Activated naive CD8-positive, alpha-beta T cell treated with anti-CD3 and anti-CD28 coated beads, Interleukin-2, amount 50 U/mL, for 24 hours (primary cell): ENCODE measurements around the gene HTR2B.
"Not testable (repeated sequence)": the region's sequence is repeated elsewhere in the genome, so short reads cannot be mapped to it uniquely, and the experiment has no call there.

Experiments used
- ATAC-seq: fragments of 150-1000 bp; cut with Tn5 transposase; one replicate; pipeline ENCODE4 v1.10.0; 2021
- DNase-seq: peaks from one replicate; pipeline ENCODE4 v3.0.0; 2021
- H3K27ac Mint-ChIP-seq: one replicate; pipeline ENCODE4 v1.8.0; 2021; ENCODE audit warnings: mild to moderate bottlenecking, mixed read lengths
- H3K27me3 Mint-ChIP-seq: one replicate; pipeline ENCODE4 v1.8.0; 2021; ENCODE audit warnings: mixed read lengths
- H3K36me3 Mint-ChIP-seq: one replicate; pipeline ENCODE4 v1.8.0; 2021; ENCODE audit warnings: low read depth, mixed read lengths
- H3K4me1 Mint-ChIP-seq: one replicate; pipeline ENCODE4 v1.8.0; 2021; ENCODE audit warnings: mixed read lengths
- H3K4me3 Mint-ChIP-seq: one replicate; pipeline ENCODE4 v1.8.0; 2021; ENCODE audit warnings: mild to moderate bottlenecking, moderate library complexity, mixed read lengths
- H3K9me3 Mint-ChIP-seq: one replicate; pipeline ENCODE4 v1.8.0; 2021; ENCODE audit warnings: mixed read lengths

The HTR2B gene

GRCh38 chr2:231126123-231126522 is 1.3 kb upstream of the HTR2B start:
- Mint-ChIP-seq H3K27ac (no peak overlapping the region), H3K9me3 (no peaks in the 10 kb centered on the region), H3K4me1 (peaks cover 10% of the 10 kb centered on the region), H3K4me3 (no peak overlapping the region), H3K27me3 (no peaks in the 10 kb centered on the region), H3K36me3 (peaks cover 7% of the 10 kb centered on the region)
- DNase-seq (no peak), ATAC-seq (no peak)

GRCh38 chr2:231123362-231123898 is 1.4 kb downstream of the HTR2B start:
- Mint-ChIP-seq H3K4me1 (peaks cover 10% of the 10 kb centered on the region), H3K36me3 (peaks cover 9% of the 10 kb centered on the region), H3K4me3 (no peak overlapping the region), H3K27me3 (no peaks in the 10 kb centered on the region), H3K27ac (no peak overlapping the region), H3K9me3 (no peaks in the 10 kb centered on the region)
- DNase-seq (no peak), ATAC-seq (no peak)

- peaks cover 8% of the 10 kb centered on the region for H3K36me3 Mint-ChIP-seq
- H3K9me3 Mint-ChIP-seq: no peaks in the 10 kb centered on the region
- no peak for DNase-seq
- H3K27ac Mint-ChIP-seq: no peak overlapping the region
- no peak overlapping the region for H3K4me3 Mint-ChIP-seq
- no peaks in the 10 kb centered on the region for H3K27me3 Mint-ChIP-seq
- peaks cover 5% of the 10 kb centered on the region for H3K4me1 Mint-ChIP-seq
- no peak for ATAC-seq
These were observed 6.3 kb downstream of the HTR2B start for GRCh38 chr2:231118614-231118942.

- Mint-ChIP-seq H3K36me3 (peaks cover 10% of the 10 kb centered on the region), H3K4me3 (no peak overlapping the region), H3K27ac (no peak overlapping the region), H3K4me1 (peaks cover under 1% of the 10 kb centered on the region), H3K9me3 (no peaks in the 10 kb centered on the region), H3K27me3 (no peaks in the 10 kb centered on the region)
- ATAC-seq (no peak), DNase-seq (no peak)
These were observed 6.8 kb downstream of the HTR2B start for GRCh38 chr2:231117922-231118613.

GRCh38 chr2:231117148-231117547 is 7.7 kb downstream of the HTR2B start:
- Mint-ChIP-seq H3K36me3 (peaks cover 14% of the 10 kb centered on the region), H3K4me1 (no peaks in the 10 kb centered on the region), H3K4me3 (no peak overlapping the region), H3K9me3 (no peaks in the 10 kb centered on the region), H3K27ac (no peak overlapping the region), H3K27me3 (no peaks in the 10 kb centered on the region)
- no peak for ATAC-seq
- DNase-seq: no peak

- Mint-ChIP-seq H3K27me3 (no peaks in the 10 kb centered on the region), H3K9me3 (no peaks in the 10 kb centered on the region), H3K27ac (no peak overlapping the region), H3K4me3 (no peak overlapping the region), H3K4me1 (no peaks in the 10 kb centered on the region), H3K36me3 (peaks cover 24% of the 10 kb centered on the region)
- no peak for DNase-seq
- no peak for ATAC-seq
These were observed 9.2 kb downstream of the HTR2B start for GRCh38 chr2:231115651-231116050.

- H3K36me3 Mint-ChIP-seq: peaks cover 39% of the 10 kb centered on the region
These were observed 11.4 kb downstream of the HTR2B start for GRCh38 chr2:231113489-231113888.

GRCh38 chr2:231111987-231112386 is 12.9 kb downstream of the HTR2B start:
- Mint-ChIP-seq H3K27ac (no peak overlapping the region), H3K4me3 (no peak overlapping the region), H3K9me3 (no peaks in the 10 kb centered on the region), H3K36me3 (peaks cover 46% of the 10 kb centered on the region), H3K4me1 (no peaks in the 10 kb centered on the region), H3K27me3 (no peaks in the 10 kb centered on the region)
- ATAC-seq: no peak
- no peak for DNase-seq

More at GRCh38 chr2:231113489-231113888, 11.4 kb downstream of the HTR2B start:
- no peaks in the 10 kb centered on the region for H3K27me3 Mint-ChIP-seq
- no peaks in the 10 kb centered on the region for H3K4me1 Mint-ChIP-seq
- no peak overlapping the region for H3K27ac Mint-ChIP-seq
- ATAC-seq (no peak), DNase-seq (no peak)
- no peaks in the 10 kb centered on the region for H3K9me3 Mint-ChIP-seq
- no peak overlapping the region for H3K4me3 Mint-ChIP-seq

- Mint-ChIP-seq H3K9me3 (no peaks in the 10 kb centered on the region), H3K4me1 (no peaks in the 10 kb centered on the region), H3K27ac (no peak overlapping the region), H3K36me3 (peaks cover 53% of the 10 kb centered on the region), H3K27me3 (no peaks in the 10 kb centered on the region), H3K4me3 (no peak overlapping the region)
- ATAC-seq (no peak), DNase-seq (no peak)
These were observed 14.3 kb downstream of the HTR2B start for GRCh38 chr2:231110551-231110950.

GRCh38 chr2:231104115-231104713 is 20.6 kb downstream of the HTR2B start:
- H3K27ac Mint-ChIP-seq: no peak overlapping the region
- peak; percentile 53 for DNase-seq
- peaks cover 18% of the 10 kb centered on the region for H3K4me1 Mint-ChIP-seq
- H3K36me3 Mint-ChIP-seq: peaks cover 42% of the 10 kb centered on the region
- no peaks in the 10 kb centered on the region for H3K27me3 Mint-ChIP-seq
- peaks cover 10% of the 10 kb centered on the region for H3K9me3 Mint-ChIP-seq
- ATAC-seq: no peak
- H3K4me3 Mint-ChIP-seq: no peak overlapping the region

- H3K9me3 Mint-ChIP-seq: peaks cover 23% of the 10 kb centered on the region
- no peaks in the 10 kb centered on the region for H3K27me3 Mint-ChIP-seq
- DNase-seq: no peak
- H3K27ac Mint-ChIP-seq: no peak overlapping the region
- peaks cover 18% of the 10 kb centered on the region for H3K4me1 Mint-ChIP-seq
- no peak for ATAC-seq
- no peak overlapping the region for H3K4me3 Mint-ChIP-seq
- H3K36me3 Mint-ChIP-seq: peaks cover 46% of the 10 kb centered on the region
These were observed 22.1 kb downstream of the HTR2B start for GRCh38 chr2:231102772-231103171.

- Mint-ChIP-seq H3K9me3 (peaks cover 30% of the 10 kb centered on the region), H3K27me3 (no peaks in the 10 kb centered on the region), H3K4me1 (peaks cover 18% of the 10 kb centered on the region), H3K4me3 (no peak overlapping the region), H3K27ac (no peak overlapping the region), H3K36me3 (peaks cover 57% of the 10 kb centered on the region)
- DNase-seq: no peak
- ATAC-seq: no peak
These were observed 23.9 kb downstream of the HTR2B start for GRCh38 chr2:231100990-231101389.

GRCh38 chr2:231100321-231100720 is 24.5 kb downstream of the HTR2B start:
- H3K4me1 Mint-ChIP-seq: peaks cover 18% of the 10 kb centered on the region
- peaks cover 30% of the 10 kb centered on the region for H3K9me3 Mint-ChIP-seq
- not testable (repeated sequence) for ATAC-seq, H3K27me3 Mint-ChIP-seq, H3K27ac Mint-ChIP-seq, DNase-seq, H3K4me3 Mint-ChIP-seq
- peaks cover 59% of the 10 kb centered on the region for H3K36me3 Mint-ChIP-seq

GRCh38 chr2:231099918-231100317 is 24.9 kb downstream of the HTR2B start:
- Mint-ChIP-seq H3K27ac (no peak overlapping the region), H3K36me3 (peaks cover 61% of the 10 kb centered on the region), H3K4me1 (peaks cover 18% of the 10 kb centered on the region), H3K27me3 (no peaks in the 10 kb centered on the region), H3K9me3 (peaks cover 30% of the 10 kb centered on the region), H3K4me3 (no peak overlapping the region)
- DNase-seq (peak; percentile 20), ATAC-seq (no peak)

GRCh38 chr2:231094736-231095346 is 30.0 kb downstream of the HTR2B start:
- DNase-seq (no peak), ATAC-seq (no peak)
- H3K27ac Mint-ChIP-seq: no peak overlapping the region
- H3K4me1 Mint-ChIP-seq: no peaks in the 10 kb centered on the region
- H3K9me3 Mint-ChIP-seq: peaks cover 24% of the 10 kb centered on the region
- H3K4me3 Mint-ChIP-seq: no peak overlapping the region
- no peaks in the 10 kb centered on the region for H3K27me3 Mint-ChIP-seq
- H3K36me3 Mint-ChIP-seq: peaks cover 88% of the 10 kb centered on the region
